H1 (cell line): Measurements from ENCODE around the gene BAAT. TPM values are rescaled to one million over a fixed set of nuclear protein-coding genes. Genes with fewer than 3 reads are reported as not detected.

Experiments
- CTCF ChIA-PET: fragments of 300-600 bp; sonication (Branson Sonifier 250); formaldehyde crosslinking; loops from one replicate; lab custom pipeline; 2021; ENCODE audit not compliant: partially characterized antibody; lab: Charles Lee
- POLR2A ChIA-PET: fragments of 300-600 bp; sonication (Branson Sonifier 250); formaldehyde crosslinking; loops from one replicate; lab custom pipeline; 2021; ENCODE audit warnings: inconsistent platforms; ENCODE audit not compliant: partially characterized antibody; lab: Charles Lee
- DNase-seq, 2 experiments: peaks; one replicate each; pipeline versions ENCODE4 v3.0.0 to v3.0.0-alpha.2; 2010 to 2022; ENCODE audit warnings: low spot score in 2 of 2, low read depth in 1 of 2, mixed read lengths in 1 of 2
- FAIRE-seq: peaks from 2 replicates; lab custom pipeline; 2011; peaks lifted over from hg19 to GRCh38; lab: Jason Lieb, UNC
- H2AFZ ChIP-seq: 2 replicates; pipeline ENCODE4 v1.8.1; 2012; ENCODE audit warnings: low read length, inconsistent platforms
- H2AK5ac ChIP-seq: 2 replicates; pipeline ENCODE4 v1.6.1; 2013; ENCODE audit warnings: low read depth, low read length
- H2BK120ac ChIP-seq: replicated peaks from 2 replicates; pipeline ENCODE3; 2013; ENCODE audit warnings: low read depth, low read length, inconsistent platforms
- H2BK12ac ChIP-seq: 2 replicates; pipeline ENCODE4 v1.6.1; 2013; ENCODE audit warnings: low read depth, low read length
- H2BK15ac ChIP-seq: 2 replicates; pipeline ENCODE4 v1.6.1; 2013; ENCODE audit warnings: low read length
- H2BK20ac ChIP-seq: 2 replicates; pipeline ENCODE4 v1.6.1; 2013; ENCODE audit warnings: low read length
- H2BK5ac ChIP-seq: 2 replicates; pipeline ENCODE4 v1.6.1; 2013; ENCODE audit warnings: low read depth, low read length
- H3K14ac ChIP-seq: 2 replicates; pipeline ENCODE4 v1.6.1; 2013; ENCODE audit warnings: inconsistent platforms; ENCODE audit not compliant: insufficient read length
- H3K18ac ChIP-seq: 2 replicates; pipeline ENCODE4 v1.6.1; 2013; ENCODE audit warnings: low read length; ENCODE audit errors: extremely low read depth
- H3K23ac ChIP-seq: 2 replicates; pipeline ENCODE4 v1.6.1; 2013; ENCODE audit warnings: inconsistent platforms; ENCODE audit not compliant: insufficient read length
- H3K23me2 ChIP-seq: 2 replicates; pipeline ENCODE4 v1.6.1; 2013; ENCODE audit warnings: low read depth, low read length
- H3K27ac ChIP-seq: 2 replicates; pipeline ENCODE4 v1.6.1; 2011; ENCODE audit warnings: low read depth, low read length, inconsistent platforms
- H3K27me3 ChIP-seq, 4 experiments: replicated peaks in 1 of 4; 1 replicate in 1 of 4; 2 replicates in 3 of 4; pipeline versions ENCODE4 v1.6.1 to v1.8.1; 2011 to 2013; ENCODE audit warnings: low read length in 3 of 4, mild to moderate bottlenecking in 3 of 4, inconsistent platforms in 2 of 4, mixed read lengths in 2 of 4, moderate library complexity in 1 of 4; ENCODE audit not compliant: control insufficient read depth in 3 of 4, insufficient read depth in 3 of 4; ENCODE audit errors: extremely low read depth in 1 of 4
- H3K36me3 ChIP-seq, 4 experiments: 2 replicates each; pipeline versions ENCODE4 v1.6.1 to v1.8.1; 2011 to 2013; ENCODE audit warnings: mild to moderate bottlenecking in 4 of 4, low read length in 3 of 4, moderate library complexity in 2 of 4, control low read depth in 1 of 4, inconsistent platforms in 1 of 4; ENCODE audit not compliant: insufficient read depth in 4 of 4, control insufficient read depth in 2 of 4
- H3K4ac ChIP-seq: replicated peaks from 2 replicates; pipeline ENCODE3; 2013; ENCODE audit warnings: low read length, low read depth, mixed read lengths, inconsistent platforms; ENCODE audit not compliant: insufficient read length
- H3K4me1 ChIP-seq, 4 experiments: replicated peaks in 1 of 4; 1 replicate in 1 of 4; 2 replicates in 3 of 4; pipeline versions ENCODE4 v1.6.1 to v1.8.1; 2011 to 2013; ENCODE audit warnings: low read length in 3 of 4, inconsistent platforms in 2 of 4, mixed read lengths in 1 of 4; ENCODE audit not compliant: insufficient read depth in 4 of 4, control insufficient read depth in 3 of 4
- H3K4me2 ChIP-seq, 2 experiments: 2 replicates each; pipeline versions ENCODE4 v1.6.1 to v1.8.1; 2011 to 2013; ENCODE audit warnings: low read depth in 2 of 2, low read length in 2 of 2, control low read depth in 1 of 2, inconsistent platforms in 1 of 2, mild to moderate bottlenecking in 1 of 2; ENCODE audit not compliant: insufficient read depth in 1 of 2
- H3K4me3 ChIP-seq, 4 experiments: fragments of 200-600, 300-600 bp in 1 of 4; sonication (generic), shearing (Covaris generic), sonication (Bioruptor Twin) in 1 of 4; 2 replicates each; pipeline versions ENCODE4 v1.5.1 to v1.8.1; 2011 to 2016; ENCODE audit warnings: low read length in 4 of 4, low read depth in 3 of 4, control low read depth in 2 of 4, inconsistent platforms in 2 of 4, mild to moderate bottlenecking in 2 of 4, mixed read lengths in 1 of 4, moderate library complexity in 1 of 4; ENCODE audit not compliant: insufficient read depth in 2 of 4; ENCODE audit errors: extremely low read depth in 1 of 4
- H3K56ac ChIP-seq: replicated peaks from 2 replicates; pipeline ENCODE3; 2013; ENCODE audit warnings: low read depth, mild to moderate bottlenecking, mixed read lengths, low read length, inconsistent platforms; ENCODE audit not compliant: insufficient read length
- H3K79me1 ChIP-seq: 2 replicates; pipeline ENCODE4 v1.6.1; 2013; ENCODE audit warnings: low read depth, low read length, control low read depth
- H3K79me2 ChIP-seq, 2 experiments: 2 replicates each; pipeline versions ENCODE4 v1.6.1 to v1.8.1; 2012 to 2013; ENCODE audit warnings: low read length in 2 of 2, mild to moderate bottlenecking in 2 of 2, inconsistent platforms in 1 of 2; ENCODE audit not compliant: insufficient read depth in 2 of 2, control insufficient read depth in 1 of 2
- H3K9ac ChIP-seq, 4 experiments: replicated peaks in 1 of 4; 1 replicate in 1 of 4; 2 replicates in 3 of 4; pipeline versions ENCODE4 v1.6.1 to v1.8.1; 2011 to 2013; ENCODE audit warnings: low read depth in 3 of 4, low read length in 3 of 4, control low read depth in 2 of 4, mild to moderate bottlenecking in 2 of 4, moderate library complexity in 2 of 4, inconsistent platforms in 1 of 4; ENCODE audit errors: extremely low read depth in 1 of 4
- H3K9me3 ChIP-seq, 2 experiments: 2 replicates each; pipeline versions ENCODE4 v1.6.1 to v1.8.1; 2012 to 2013; ENCODE audit warnings: mild to moderate bottlenecking in 2 of 2, moderate library complexity in 2 of 2, control low read depth in 1 of 2, inconsistent platforms in 1 of 2, low read depth in 1 of 2, low read length in 1 of 2, mixed read lengths in 1 of 2; ENCODE audit not compliant: insufficient read depth in 2 of 2
- H4K20me1 ChIP-seq, 2 experiments: replicated peaks in 1 of 2; 2 replicates each; pipeline versions ENCODE3 to v1.8.1; 2011 to 2013; ENCODE audit warnings: inconsistent platforms in 2 of 2, low read length in 2 of 2, mild to moderate bottlenecking in 1 of 2; ENCODE audit not compliant: insufficient read depth in 2 of 2, control insufficient read depth in 1 of 2
- H4K5ac ChIP-seq: 2 replicates; pipeline ENCODE4 v1.6.1; 2013; ENCODE audit warnings: low read length, low read depth, mixed read lengths, inconsistent platforms; ENCODE audit not compliant: insufficient read length
- H4K8ac ChIP-seq: 2 replicates; pipeline ENCODE4 v1.8.0; 2013; ENCODE audit warnings: mild to moderate bottlenecking, moderate library complexity, low read length, inconsistent platforms; ENCODE audit not compliant: insufficient read depth; ENCODE audit errors: extremely low read depth
- H4K91ac ChIP-seq: replicated peaks from 2 replicates; pipeline ENCODE3; 2013; ENCODE audit warnings: low read length, mixed read lengths, inconsistent platforms; ENCODE audit not compliant: insufficient read length
- ATF2 ChIP-seq: IDR thresholded peaks from 2 replicates; pipeline ENCODE4 v1.6.1; 2012; ENCODE audit warnings: low read length, inconsistent platforms
- CEBPB ChIP-seq: IDR thresholded peaks from 2 replicates; pipeline ENCODE4 v1.6.1; 2012; ENCODE audit warnings: low read depth, low read length
- CHD1 ChIP-seq: IDR thresholded peaks from 2 replicates; pipeline ENCODE4 v1.6.1; 2012; ENCODE audit warnings: low read depth, low read length, improper control_type of control experiment
- CREB1 ChIP-seq: IDR thresholded peaks from 2 replicates; pipeline ENCODE4 v1.6.1; 2012; ENCODE audit warnings: inconsistent platforms
- MAFK ChIP-seq: IDR thresholded peaks from 2 replicates; pipeline ENCODE4 v1.6.1; 2012; ENCODE audit warnings: low read depth, mild to moderate bottlenecking, improper control_type of control experiment, low read length
- NANOG ChIP-seq: IDR thresholded peaks from 2 replicates; pipeline ENCODE4 v1.6.1; 2011; ENCODE audit warnings: low read length, low read depth, mild to moderate bottlenecking, inconsistent platforms; ENCODE audit not compliant: insufficient read depth, poor library complexity, severe bottlenecking
- RNF2 ChIP-seq: fragments of 200-900, 300-1000 bp; sonication (generic); IDR thresholded peaks from 2 replicates; pipeline ENCODE4 v1.7.1; 2016; ENCODE audit warnings: borderline replicate concordance, low read depth, mild to moderate bottlenecking, antibody characterized with exemption, low read length; ENCODE audit not compliant: poor library complexity, severe bottlenecking; ENCODE audit errors: missing control alignments
- ZNF274 ChIP-seq: IDR thresholded peaks from 2 replicates; pipeline ENCODE4 v1.7.0; 2012; ENCODE audit warnings: low read length, borderline replicate concordance; ENCODE audit errors: extremely low read depth
- WGBS, 2 experiments: shearing (Covaris generic) in 1 of 2; methylation state at CpG; one replicate each; pipeline versions ENCODE4 v1.1.6 to v1.1.7; 2013 to 2015; ENCODE audit warnings: low lambda C conversion rate in 2 of 2, mixed read lengths in 2 of 2, inconsistent platforms in 1 of 2, low coverage in 1 of 2, missing lambda C conversion rate in 1 of 2; ENCODE audit not compliant: insufficient replicate concordance in 2 of 2, insufficient coverage in 1 of 2, insufficient read length in 1 of 2; ENCODE audit errors: extremely low coverage in 1 of 2, missing lambda C conversion rate in 1 of 2; 5-methylcytosine and 5-hydroxymethylcytosine counted together
- polyA plus RNA-seq, 7 experiments: library from polyadenylated mRNA; depleted of rRNA in 3 of 7; stranded (reverse) in 5 of 7; unstranded in 2 of 7; fragments of >200 nt in 5 of 7; fragments of 200-250 nt in 2 of 7; gene quantifications; 1 replicate in 5 of 7; 2 replicates in 1 of 7; 4 replicates in 1 of 7; pipeline versions ENCODE4 v1.2.1 to v1.2.3, GENCODE V29; 2011 to 2013; ENCODE audit warnings: missing spikeins in 2 of 7, mixed read lengths in 2 of 7
- total RNA-seq: library from RNA; stranded (reverse); fragmentation: NEBNext Ultra II Directional; extraction: Animal tissue kit (Norgen Biotek cat#: 25700); gene quantifications from 2 replicates; pipeline ENCODE4 v1.2.1, GENCODE V29; 2021

BAAT gene
- total and polyA plus RNA-seq, 2 of the 8 experiments (the other 6 are each of a cell fraction or from before 2014, with no cell fraction given): 0.09 to 0.17 TPM

DNA sequence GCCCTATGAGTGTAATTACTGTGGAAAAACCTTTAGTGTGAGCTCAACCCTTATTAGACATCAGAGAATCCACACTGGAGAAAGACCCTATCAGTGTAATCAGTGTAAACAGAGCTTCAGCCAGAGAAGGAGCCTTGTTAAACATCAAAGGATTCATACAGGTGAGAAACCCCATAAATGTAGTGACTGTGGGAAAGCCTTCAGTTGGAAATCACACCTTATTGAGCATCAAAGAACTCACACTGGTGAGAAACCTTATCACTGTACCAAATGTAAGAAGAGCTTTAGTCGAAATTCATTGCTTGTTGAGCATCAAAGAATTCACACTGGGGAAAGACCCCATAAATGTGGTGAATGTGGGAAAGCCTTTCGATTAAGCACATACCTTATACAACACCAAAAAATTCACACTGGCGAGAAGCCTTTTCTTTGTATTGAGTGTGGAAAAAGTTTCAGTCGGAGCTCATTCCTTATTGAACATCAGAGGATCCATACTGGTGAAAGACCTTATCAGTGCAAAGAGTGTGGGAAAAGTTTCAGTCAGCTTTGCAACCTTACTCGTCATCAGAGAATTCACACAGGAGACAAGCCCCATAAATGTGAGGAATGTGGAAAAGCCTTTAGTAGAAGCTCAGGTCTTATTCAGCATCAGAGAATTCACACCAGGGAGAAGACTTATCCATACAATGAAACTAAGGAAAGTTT, 23.7 kb upstream of the BAAT start:
- ChIA-PET POLR2A (interaction anchor here (0.7 to 1.5 kb wide), 5 partner anchors 8 to 50 kb away, joined by 3 to 5 read pairs (median 4); partner anchors contain the start of gene ALDOB), CTCF (interaction anchor here (0.6 to 1.3 kb wide), 7 partner anchors 14 to 1921 kb away, joined by 3 to 4 read pairs (median 3); no protein-coding TSS in a partner anchor)
- WGBS, 2 experiments: 86% methylated on average over 5 of the region's 5 CpGs; no CpG with 5 or more reads in 1 of the 2 experiments
- Histone ChIP-seq H3K4me2 (no peak overlapping the region), H3K56ac (no peak overlapping the region), H4K5ac (no peak overlapping the region), H3K9me3 (peaks cover 49 to 54% of the 10 kb centered on the region in 2 experiments), H3K9ac (no peak overlapping the region), H3K4ac (no peak overlapping the region), H3K14ac (no peak overlapping the region), H4K91ac (no peak overlapping the region), H4K8ac (no peak overlapping the region), H2BK120ac (no peak overlapping the region), H3K36me3 (peaks cover 13 to 62% (median 46%) of the 10 kb centered on the region in 4 experiments), H2BK20ac (no peak overlapping the region), H3K79me2 (no peaks in the 10 kb centered on the region), H3K27ac (no peak overlapping the region), H2BK5ac (no peak overlapping the region), H3K23ac (no peak overlapping the region), H2AFZ (no peak overlapping the region), H3K27me3 (no peaks in the 10 kb centered on the region), H4K20me1 (no peaks in the 10 kb centered on the region), H2AK5ac (no peak overlapping the region), H3K23me2 (no peaks in the 10 kb centered on the region), H2BK12ac (no peak overlapping the region), H2BK15ac (no peak overlapping the region), H3K4me3 (no peak overlapping the region), H3K4me1 (no peaks in the 10 kb centered on the region), H3K79me1 (no peaks in the 10 kb centered on the region), H3K18ac (no peak overlapping the region)
- no peak for TF ChIP-seq MAFK
- TF ChIP-seq NANOG: no peak
- peak; percentile 71 for TF ChIP-seq ZNF274
- no peak for TF ChIP-seq CREB1
- no peak for TF ChIP-seq CEBPB
- no peak for TF ChIP-seq ATF2
- TF ChIP-seq RNF2: no peak
- TF ChIP-seq CHD1: no peak
- DNase-seq: no peak
- FAIRE-seq: no peak
